BLaER1 (cell line): Measurements from ENCODE around the gene SOX8.

Experiments
- H3K27ac ChIP-seq: shearing (Covaris generic); formaldehyde crosslinking; 2 replicates; pipeline ENCODE4 v1.8.1; 2022
- H3K27me3 ChIP-seq: shearing (Covaris generic); formaldehyde crosslinking; 2 replicates; pipeline ENCODE4 v1.8.1; 2022
- H3K36me3 ChIP-seq: shearing (Covaris generic); formaldehyde crosslinking; 2 replicates; pipeline ENCODE4 v1.8.1; 2022
- H3K4me1 ChIP-seq: shearing (Covaris generic); formaldehyde crosslinking; 2 replicates; pipeline ENCODE4 v1.8.1; 2022
- H3K4me2 ChIP-seq: shearing (Covaris generic); formaldehyde crosslinking; 2 replicates; pipeline ENCODE4 v1.8.1; 2022
- H3K4me3 ChIP-seq: shearing (Covaris generic); formaldehyde crosslinking; 2 replicates; pipeline ENCODE4 v1.8.1; 2022
- H3K9ac ChIP-seq: shearing (Covaris generic); formaldehyde crosslinking; 2 replicates; pipeline ENCODE4 v1.8.1; 2022
- H3K9me3 ChIP-seq: shearing (Covaris generic); formaldehyde crosslinking; 2 replicates; pipeline ENCODE4 v1.8.1; 2022
- H4K20me1 ChIP-seq: shearing (Covaris generic); formaldehyde crosslinking; 2 replicates; pipeline ENCODE4 v1.8.1; 2022
- Cebpa-rat ChIP-seq: shearing (Covaris generic); IDR thresholded peaks from 2 replicates; pipeline ENCODE4 v1.8.1; 2022

Gene SOX8

GRCh38 chr16:1034230-1035065 lies 52.9 kb downstream of the SOX8 start:
- Histone ChIP-seq H3K36me3 (no peaks in the 10 kb centered on the region), H3K27me3 (peaks cover 77% of the 10 kb centered on the region), H4K20me1 (peaks cover 57% of the 10 kb centered on the region), H3K4me1 (peaks cover 47% of the 10 kb centered on the region), H3K4me2 (no peak overlapping the region), H3K9ac (no peak overlapping the region), H3K9me3 (peaks cover 14% of the 10 kb centered on the region), H3K27ac (no peak overlapping the region), H3K4me3 (no peak overlapping the region)
- TF ChIP-seq Cebpa-rat: no peak

DNA sequence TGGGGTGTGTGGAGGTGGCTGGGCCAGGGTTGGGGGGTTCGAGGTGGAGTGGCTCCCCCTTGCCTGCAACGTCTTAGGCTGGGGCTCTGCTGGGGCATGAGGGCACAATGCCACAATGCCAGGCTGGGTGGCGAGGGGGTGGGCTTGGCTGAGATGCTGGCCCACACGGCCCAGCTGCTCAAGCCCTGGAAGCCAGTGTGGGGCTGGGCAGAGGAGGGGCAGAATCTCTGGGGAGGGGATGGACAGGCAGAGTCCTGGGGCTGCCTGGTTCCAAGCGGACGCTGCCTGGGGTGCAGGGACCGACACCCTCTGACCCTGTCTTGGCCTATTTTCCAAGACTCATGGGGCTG lies 53.5 kb downstream of the SOX8 start:
- Histone ChIP-seq H4K20me1 (peaks cover 51% of the 10 kb centered on the region), H3K9ac (no peak overlapping the region), H3K36me3 (no peaks in the 10 kb centered on the region), H3K4me2 (no peak overlapping the region), H3K27me3 (peaks cover 73% of the 10 kb centered on the region), H3K27ac (no peak overlapping the region), H3K9me3 (peaks cover 14% of the 10 kb centered on the region), H3K4me1 (peaks cover 41% of the 10 kb centered on the region), H3K4me3 (no peak overlapping the region)
- TF ChIP-seq Cebpa-rat: no peak

DNA sequence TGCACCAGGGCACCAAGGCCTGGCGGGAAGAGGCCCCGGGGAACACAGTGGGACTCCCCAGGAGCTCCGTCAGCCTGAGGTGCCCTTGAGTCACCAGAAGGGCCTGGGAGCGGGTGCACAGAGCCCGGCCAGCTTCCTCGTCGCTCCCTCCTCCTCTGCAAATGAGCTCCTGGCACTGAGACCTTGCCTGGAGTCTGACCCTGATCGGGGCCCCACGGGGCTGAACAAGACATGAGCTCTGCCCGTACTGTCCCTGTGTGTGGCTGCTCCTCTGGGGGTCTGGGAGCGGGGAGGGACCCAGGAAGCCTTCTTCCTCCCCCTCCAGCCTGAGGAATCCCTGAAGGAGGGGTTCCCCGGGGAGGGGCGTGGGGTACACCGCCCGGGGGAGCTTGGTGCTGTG lies 54.6 kb downstream of the SOX8 start:
- no peaks in the 10 kb centered on the region for H3K36me3 ChIP-seq
- peaks cover 40% of the 10 kb centered on the region for H4K20me1 ChIP-seq
- TF ChIP-seq Cebpa-rat: no peak
- H3K4me1 ChIP-seq: peaks cover 30% of the 10 kb centered on the region
- peak overlapping the region; percentile 28; the same call in 1 of the 2 replicates for H3K4me3 ChIP-seq
- peaks cover 62% of the 10 kb centered on the region for H3K27me3 ChIP-seq
- no peak overlapping the region for H3K27ac ChIP-seq
- peaks cover 14% of the 10 kb centered on the region for H3K9me3 ChIP-seq
- peak overlapping the region; percentile 88 for H3K4me2 ChIP-seq
- H3K9ac ChIP-seq: no peak overlapping the region
